ENCODE measurements around the gene RFK. TPM values are rescaled to one million over a fixed set of nuclear protein-coding genes. Genes with fewer than 3 reads are reported as not detected.

The RFK gene
- total RNA-seq, 1 experiment from 2014 or later: 33.2 TPM

- TF ChIP-seq, protein P1, sequence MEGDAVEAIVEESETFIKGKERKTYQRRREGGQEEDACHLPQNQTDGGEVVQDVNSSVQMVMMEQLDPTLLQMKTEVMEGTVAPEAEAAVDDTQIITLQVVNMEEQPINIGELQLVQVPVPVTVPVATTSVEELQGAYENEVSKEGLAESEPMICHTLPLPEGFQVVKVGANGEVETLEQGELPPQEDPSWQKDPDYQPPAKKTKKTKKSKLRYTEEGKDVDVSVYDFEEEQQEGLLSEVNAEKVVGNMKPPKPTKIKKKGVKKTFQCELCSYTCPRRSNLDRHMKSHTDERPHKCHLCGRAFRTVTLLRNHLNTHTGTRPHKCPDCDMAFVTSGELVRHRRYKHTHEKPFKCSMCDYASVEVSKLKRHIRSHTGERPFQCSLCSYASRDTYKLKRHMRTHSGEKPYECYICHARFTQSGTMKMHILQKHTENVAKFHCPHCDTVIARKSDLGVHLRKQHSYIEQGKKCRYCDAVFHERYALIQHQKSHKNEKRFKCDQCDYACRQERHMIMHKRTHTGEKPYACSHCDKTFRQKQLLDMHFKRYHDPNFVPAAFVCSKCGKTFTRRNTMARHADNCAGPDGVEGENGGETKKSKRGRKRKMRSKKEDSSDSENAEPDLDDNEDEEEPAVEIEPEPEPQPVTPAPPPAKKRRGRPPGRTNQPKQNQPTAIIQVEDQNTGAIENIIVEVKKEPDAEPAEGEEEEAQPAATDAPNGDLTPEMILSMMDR (IDR thresholded peaks at IDR 0.05): no peak
- TF ChIP-seq, protein P2, sequence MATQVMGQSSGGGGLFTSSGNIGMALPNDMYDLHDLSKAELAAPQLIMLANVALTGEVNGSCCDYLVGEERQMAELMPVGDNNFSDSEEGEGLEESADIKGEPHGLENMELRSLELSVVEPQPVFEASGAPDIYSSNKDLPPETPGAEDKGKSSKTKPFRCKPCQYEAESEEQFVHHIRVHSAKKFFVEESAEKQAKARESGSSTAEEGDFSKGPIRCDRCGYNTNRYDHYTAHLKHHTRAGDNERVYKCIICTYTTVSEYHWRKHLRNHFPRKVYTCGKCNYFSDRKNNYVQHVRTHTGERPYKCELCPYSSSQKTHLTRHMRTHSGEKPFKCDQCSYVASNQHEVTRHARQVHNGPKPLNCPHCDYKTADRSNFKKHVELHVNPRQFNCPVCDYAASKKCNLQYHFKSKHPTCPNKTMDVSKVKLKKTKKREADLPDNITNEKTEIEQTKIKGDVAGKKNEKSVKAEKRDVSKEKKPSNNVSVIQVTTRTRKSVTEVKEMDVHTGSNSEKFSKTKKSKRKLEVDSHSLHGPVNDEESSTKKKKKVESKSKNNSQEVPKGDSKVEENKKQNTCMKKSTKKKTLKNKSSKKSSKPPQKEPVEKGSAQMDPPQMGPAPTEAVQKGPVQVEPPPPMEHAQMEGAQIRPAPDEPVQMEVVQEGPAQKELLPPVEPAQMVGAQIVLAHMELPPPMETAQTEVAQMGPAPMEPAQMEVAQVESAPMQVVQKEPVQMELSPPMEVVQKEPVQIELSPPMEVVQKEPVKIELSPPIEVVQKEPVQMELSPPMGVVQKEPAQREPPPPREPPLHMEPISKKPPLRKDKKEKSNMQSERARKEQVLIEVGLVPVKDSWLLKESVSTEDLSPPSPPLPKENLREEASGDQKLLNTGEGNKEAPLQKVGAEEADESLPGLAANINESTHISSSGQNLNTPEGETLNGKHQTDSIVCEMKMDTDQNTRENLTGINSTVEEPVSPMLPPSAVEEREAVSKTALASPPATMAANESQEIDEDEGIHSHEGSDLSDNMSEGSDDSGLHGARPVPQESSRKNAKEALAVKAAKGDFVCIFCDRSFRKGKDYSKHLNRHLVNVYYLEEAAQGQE (IDR thresholded peaks at IDR 0.05; ENCODE audit: insufficient read depth in 1 of 2, low read depth in 2 of 2, low read length in 1 of 2): no peak
- TF ChIP-seq POLR2AphosphoS5 (IDR thresholded peaks at IDR 0.05; ENCODE audit: low read depth, low read length): no peak
- TF ChIP-seq SIN3A (IDR thresholded peaks at IDR 0.05; ENCODE audit: borderline replicate concordance, insufficient read depth, low read depth, low read length): no peak
- no peak for TF ChIP-seq TCF7L2 (IDR thresholded peaks at IDR 0.05; ENCODE audit: low read depth, low read length)
- Histone ChIP-seq H3K27me3 (ENCODE audit: control insufficient read depth, insufficient read depth, low read length) (no peaks in the 10 kb centered on the region), H3K9me3 (ENCODE audit: control insufficient read depth, insufficient read depth, low read depth, low read length) (no peaks in the 10 kb centered on the region), H3K4me1 (ENCODE audit: control insufficient read depth, insufficient read depth, low read length) (no peaks in the 10 kb centered on the region), H3K4me3 (ENCODE audit: low read depth in 2 of 2, low read length in 2 of 2) (no peak overlapping the region), H3K36me3 (ENCODE audit: control insufficient read depth, insufficient read depth, low read length) (no peaks in the 10 kb centered on the region), H3K27ac (ENCODE audit: low read length) (no peak overlapping the region)
- ATAC-seq (no peak), DNase-seq (ENCODE audit: low read depth, low spot score) (no peak)
- no TSS peak for BruUV-seq (replicated peaks)
- intact Hi-C loops (cut with micrococcal nuclease; ENCODE audit: unreplicated experiment) (no loop called here), in situ Hi-C loops (cut with HindIII; ENCODE audit: low pct_unique_long_range_greater_than_20kb, low sequenced_read_pairs) (no loop called here)
- ChIA-PET POLR2A (no interaction called here), CTCF (interaction anchor here (0.7 kb wide), 1 partner anchor 1670 kb away, joined by 7 read pairs; no protein-coding TSS in a partner anchor)
Measured at GRCh38 chr9:76349865-76350264, 44.4 kb downstream of the RFK start.

DNA sequence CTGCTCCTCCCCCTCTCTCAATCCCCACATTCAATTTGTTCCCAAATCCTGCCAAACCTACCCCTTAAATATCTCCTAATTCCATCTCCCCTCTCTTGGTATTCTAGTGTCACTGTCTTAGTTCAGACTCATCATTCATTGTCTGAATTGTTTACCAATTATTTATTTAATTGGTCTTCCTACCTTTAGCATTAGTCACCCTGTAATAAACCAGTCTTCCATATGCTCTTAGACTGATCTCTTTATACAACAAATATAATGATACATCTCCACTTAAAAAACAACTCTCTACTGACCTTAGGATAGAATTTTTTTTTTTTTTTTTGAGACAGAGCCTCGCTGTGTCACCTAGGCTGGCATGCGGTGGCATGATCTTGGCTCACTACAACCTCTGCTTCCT lies 51.4 kb downstream of the RFK start:
- no peaks in the 10 kb centered on the region for H3K9me3 ChIP-seq (ENCODE audit: control insufficient read depth, insufficient read depth, low read depth, low read length)
- H3K4me1 ChIP-seq (ENCODE audit: control insufficient read depth, insufficient read depth, low read length): no peaks in the 10 kb centered on the region
- BruUV-seq (replicated peaks): no TSS peak
- no peaks in the 10 kb centered on the region for H3K27me3 ChIP-seq (ENCODE audit: control insufficient read depth, insufficient read depth, low read length)
- in situ Hi-C loops (cut with HindIII; ENCODE audit: low pct_unique_long_range_greater_than_20kb, low sequenced_read_pairs): no loop called here
- CTCF ChIA-PET: no interaction called here
- H3K27ac ChIP-seq (ENCODE audit: low read length): no peak overlapping the region
- H3K36me3 ChIP-seq (ENCODE audit: control insufficient read depth, insufficient read depth, low read length): no peaks in the 10 kb centered on the region
- POLR2A ChIA-PET: interaction anchor here (0.6 kb wide), 1 partner anchor 381 kb away, joined by 4 read pairs; no protein-coding TSS in a partner anchor
- TF ChIP-seq, protein P2 (IDR thresholded peaks at IDR 0.05; ENCODE audit: insufficient read depth in 1 of 2, low read depth in 2 of 2, low read length in 1 of 2): no peak
- TF ChIP-seq TCF7L2 (IDR thresholded peaks at IDR 0.05; ENCODE audit: low read depth, low read length) (no peak), POLR2AphosphoS5 (IDR thresholded peaks at IDR 0.05; ENCODE audit: low read depth, low read length) (no peak)
- TF ChIP-seq, protein P1 (IDR thresholded peaks at IDR 0.05): no peak
- intact Hi-C loops (cut with micrococcal nuclease; ENCODE audit: unreplicated experiment): no loop called here
- DNase-seq (ENCODE audit: low read depth, low spot score): no peak
- H3K4me3 ChIP-seq (ENCODE audit: low read depth in 2 of 2, low read length in 2 of 2): no peak overlapping the region
- ATAC-seq: no peak
